ENCODE data around the gene HSPA2.

GRCh38 chr14:64577211-64577610 is 36.7 kb downstream of the HSPA2 start:
- TF ChIP-seq, protein P1, sequence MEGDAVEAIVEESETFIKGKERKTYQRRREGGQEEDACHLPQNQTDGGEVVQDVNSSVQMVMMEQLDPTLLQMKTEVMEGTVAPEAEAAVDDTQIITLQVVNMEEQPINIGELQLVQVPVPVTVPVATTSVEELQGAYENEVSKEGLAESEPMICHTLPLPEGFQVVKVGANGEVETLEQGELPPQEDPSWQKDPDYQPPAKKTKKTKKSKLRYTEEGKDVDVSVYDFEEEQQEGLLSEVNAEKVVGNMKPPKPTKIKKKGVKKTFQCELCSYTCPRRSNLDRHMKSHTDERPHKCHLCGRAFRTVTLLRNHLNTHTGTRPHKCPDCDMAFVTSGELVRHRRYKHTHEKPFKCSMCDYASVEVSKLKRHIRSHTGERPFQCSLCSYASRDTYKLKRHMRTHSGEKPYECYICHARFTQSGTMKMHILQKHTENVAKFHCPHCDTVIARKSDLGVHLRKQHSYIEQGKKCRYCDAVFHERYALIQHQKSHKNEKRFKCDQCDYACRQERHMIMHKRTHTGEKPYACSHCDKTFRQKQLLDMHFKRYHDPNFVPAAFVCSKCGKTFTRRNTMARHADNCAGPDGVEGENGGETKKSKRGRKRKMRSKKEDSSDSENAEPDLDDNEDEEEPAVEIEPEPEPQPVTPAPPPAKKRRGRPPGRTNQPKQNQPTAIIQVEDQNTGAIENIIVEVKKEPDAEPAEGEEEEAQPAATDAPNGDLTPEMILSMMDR (conservative IDR thresholded peaks at IDR 0.05; ENCODE audit: low read depth, low read length): no peak
- no peak for TF ChIP-seq POLR2A (IDR thresholded peaks at IDR 0.05; ENCODE audit: low read depth, low read length)
- no peak for TF ChIP-seq CEBPB (IDR thresholded peaks at IDR 0.05; ENCODE audit: low read depth, low read length)
- TF ChIP-seq MXI1 (IDR thresholded peaks at IDR 0.05; ENCODE audit: borderline replicate concordance, low read depth, low read length): no peak
- no peak for TF ChIP-seq RCOR1 (IDR thresholded peaks at IDR 0.05; ENCODE audit: insufficient replicate concordance, low read length)
- no peak for TF ChIP-seq MAZ (IDR thresholded peaks at IDR 0.05; ENCODE audit: borderline replicate concordance, low read depth, low read length)
- TF ChIP-seq USF2 (IDR thresholded peaks at IDR 0.05; ENCODE audit: low read depth, low read length): no peak
- no peak for TF ChIP-seq SMC3 (IDR thresholded peaks at IDR 0.05; ENCODE audit: low read depth, low read length)
- no peak for TF ChIP-seq FOS (IDR thresholded peaks at IDR 0.05; ENCODE audit: low read depth, low read length)
- no peak for TF ChIP-seq RAD21 (IDR thresholded peaks at IDR 0.05; ENCODE audit: low read length)
